Breast epithelium (tissue), 4 donors: Measurements from ENCODE around the gene NXPE4. TPM values are rescaled to one million over a fixed set of nuclear protein-coding genes. Genes with fewer than 3 reads are reported as not detected.

ENCODE experiments used
- DNase-seq, 2 donors: peaks; one replicate each; pipeline ENCODE4 v3.0.0-alpha.2; 2019; ENCODE audit warnings: low spot score in 2 of 2
- H3K27ac ChIP-seq, 2 donors: fragments of 200-600 bp; sonication (generic) in 1 of 2; one replicate each; pipeline ENCODE4 v1.5.1; 2016 to 2019; ENCODE audit warnings: mild to moderate bottlenecking in 1 of 2
- H3K27me3 ChIP-seq, 2 donors: fragments of 200-600 bp; sonication (generic) in 1 of 2; one replicate each; pipeline versions ENCODE4 v1.5.1 to v1.6.0; 2017 to 2019; ENCODE audit warnings: control low read depth in 1 of 2, mild to moderate bottlenecking in 1 of 2
- H3K36me3 ChIP-seq: fragments of 200-600 bp; one replicate; pipeline ENCODE4 v1.5.1; 2019
- H3K4me1 ChIP-seq, 2 donors: fragments of 200-600 bp; sonication (generic); one replicate each; pipeline ENCODE4 v1.5.1; 2016 to 2019; ENCODE audit warnings: control low read depth in 1 of 2
- H3K4me3 ChIP-seq, 3 donors: fragments of 200-600 bp; sonication (generic); 1 replicate in 2 of 3; 2 replicates in 1 of 3; pipeline ENCODE4 v1.5.1; 2016 to 2019; ENCODE audit warnings: mild to moderate bottlenecking in 3 of 3, moderate library complexity in 2 of 3
- H3K9me3 ChIP-seq, 2 donors: fragments of 200-600 bp; sonication (generic) in 1 of 2; one replicate each; pipeline ENCODE4 v1.5.1; 2016 to 2019; ENCODE audit warnings: control low read depth in 1 of 2
- CTCF ChIP-seq, 3 donors: fragments of 450-650 bp; IDR thresholded peaks; one replicate each; pipeline ENCODE4 v1.5.1; 2016 to 2017; ENCODE audit warnings: antibody characterized with exemption in 3 of 3, mild to moderate bottlenecking in 3 of 3, moderate library complexity in 3 of 3
- POLR2A ChIP-seq: fragments of 450-650 bp; IDR thresholded peaks from one replicate; pipeline ENCODE4 v1.6.1; 2016; ENCODE audit warnings: antibody characterized with exemption, mild to moderate bottlenecking, moderate library complexity
- POLR2AphosphoS5 ChIP-seq, 3 donors: sonication (generic); formaldehyde crosslinking; IDR thresholded peaks; one replicate each; pipeline ENCODE4 v1.6.1; 2017; ENCODE audit warnings: antibody characterized with exemption in 3 of 3
- intact Hi-C: fragments of 100-400 bp; cut with DNase I; formaldehyde crosslinking; loops from one replicate; pipeline ENCODE4 v1.15.1; 2023; ENCODE audit warnings: low total_unique reads
- total RNA-seq, 3 donors: library from RNA; depleted of rRNA; stranded (reverse); fragments of >200 nt; gene quantifications; one replicate each; pipeline ENCODE4 v1.1.0, GENCODE V29; 2016

Gene NXPE4
- total RNA-seq, 3 donors from 2014 or later, result 0.29 to 0.66 TPM; not detected in 1

- Histone ChIP-seq H3K36me3 (no peaks in the 10 kb centered on the region), H3K27ac (no peak overlapping the region), H3K9me3 (no peaks in the 10 kb centered on the region), H3K4me3 (no peak overlapping the region), H3K4me1 (no peaks in the 10 kb centered on the region), H3K27me3 (no peaks in the 10 kb centered on the region)
- intact Hi-C loops, result no loop called here
- TF ChIP-seq CTCF (IDR thresholded peaks at IDR 0.05) (no peak), POLR2AphosphoS5 (IDR thresholded peaks at IDR 0.05) (no peak), POLR2A (no peak)
- DNase-seq, result no peak
Measured at GRCh38 chr11:114564831-114565230, 30.8 kb downstream of the NXPE4 start.

GRCh38 chr11:114563077-114563476 lies 32.5 kb downstream of the NXPE4 start:
- intact Hi-C loops, result no loop called here
- no peak overlapping the region for H3K27ac ChIP-seq
- H3K4me3 ChIP-seq, result no peak overlapping the region
- no peak for DNase-seq
- H3K9me3 ChIP-seq, result no peaks in the 10 kb centered on the region
- no peaks in the 10 kb centered on the region for H3K4me1 ChIP-seq
- TF ChIP-seq POLR2AphosphoS5 (IDR thresholded peaks at IDR 0.05), result no peak
- no peak for TF ChIP-seq CTCF (IDR thresholded peaks at IDR 0.05)
- TF ChIP-seq POLR2A, result no peak
- H3K36me3 ChIP-seq, result no peaks in the 10 kb centered on the region
- H3K27me3 ChIP-seq, result no peaks in the 10 kb centered on the region

GRCh38 chr11:114562166-114562916 lies 33.2 kb downstream of the NXPE4 start:
- no peaks in the 10 kb centered on the region for H3K36me3 ChIP-seq
- intact Hi-C loops, result no loop called here
- no peak overlapping the region for H3K4me3 ChIP-seq
- TF ChIP-seq POLR2A (no peak), POLR2AphosphoS5 (IDR thresholded peaks at IDR 0.05) (no peak), CTCF (IDR thresholded peaks at IDR 0.05) (no peak)
- H3K4me1 ChIP-seq, result no peaks in the 10 kb centered on the region
- H3K27me3 ChIP-seq, result no peaks in the 10 kb centered on the region
- H3K27ac ChIP-seq, result no peak overlapping the region
- DNase-seq, result no peak
- H3K9me3 ChIP-seq, result no peaks in the 10 kb centered on the region

- intact Hi-C loops, result no loop called here
Measured at GRCh38 chr11:114559425-114560310, 35.9 kb downstream of the NXPE4 start, which contains the start of gene NXPE1. TSS of gene NXPE1 (minus strand) at chr11:114559881. CDS start at chr11:114551201, 8,680 bp downstream.

More at GRCh38 chr11:114559425-114560310, 35.9 kb downstream of the NXPE4 start, which contains the start of gene NXPE1:
- Histone ChIP-seq H3K4me1 (no peaks in the 10 kb centered on the region), H3K27me3 (no peaks in the 10 kb centered on the region), H3K9me3 (no peaks in the 10 kb centered on the region), H3K4me3 (no peak within 1 kb of the TSS), H3K27ac (no peak within 1 kb of the TSS), H3K36me3 (no peaks in the 10 kb centered on the region)
- TF ChIP-seq POLR2AphosphoS5 (IDR thresholded peaks at IDR 0.05) (no peak), CTCF (IDR thresholded peaks at IDR 0.05) (no peak), POLR2A (no peak)
- no peak for DNase-seq
